HUES64 (cell line): ENCODE results near the gene TRPM3.
A peak's percentile ranks its signal among the peaks of the same experiment; 100 is the strongest.
"Not testable (repeated sequence)": the region's sequence is repeated elsewhere in the genome, so short reads cannot be mapped to it uniquely, and the experiment has no call there.

Experiments
- H3K27ac ChIP-seq: 2 replicates; pipeline ENCODE4 v1.7.0; 2013; ENCODE audit warnings: low read depth, low read length, inconsistent platforms
- H3K27me3 ChIP-seq: 2 replicates; pipeline ENCODE4 v1.6.1; 2013; ENCODE audit warnings: mild to moderate bottlenecking, low read length; ENCODE audit not compliant: insufficient read depth
- H3K36me3 ChIP-seq: 2 replicates; pipeline ENCODE4 v1.6.1; 2013; ENCODE audit warnings: mild to moderate bottlenecking, low read length; ENCODE audit not compliant: insufficient read depth
- H3K4me1 ChIP-seq: 2 replicates; pipeline ENCODE4 v1.6.1; 2013; ENCODE audit warnings: mild to moderate bottlenecking, low read length, moderate library complexity; ENCODE audit not compliant: insufficient read depth
- H3K4me3 ChIP-seq: 2 replicates; pipeline ENCODE4 v1.5.1; 2013; ENCODE audit warnings: mild to moderate bottlenecking, low read length, moderate library complexity
- H3K9ac ChIP-seq: 2 replicates; pipeline ENCODE4 v1.6.1; 2013; ENCODE audit warnings: mild to moderate bottlenecking, low read depth, low read length
- H3K9me3 ChIP-seq: 2 replicates; pipeline ENCODE4 v1.6.1; 2013; ENCODE audit warnings: low read depth, low read length; ENCODE audit not compliant: insufficient read depth
- WGBS: fragments of 150-250, 120-280 bp; methylation state at CpG from one replicate; pipeline ENCODE4 v1.1.7; 2013; ENCODE audit warnings: missing lambda C conversion rate; 5-methylcytosine and 5-hydroxymethylcytosine counted together

TRPM3 gene

GRCh38 chr9:70673844-70674243 lies 447.6 kb downstream of the TRPM3 start:
- Histone ChIP-seq H3K9ac (no peak overlapping the region), H3K27me3 (no peaks in the 10 kb centered on the region), H3K4me3 (no peak overlapping the region), H3K27ac (no peak overlapping the region), H3K36me3 (no peaks in the 10 kb centered on the region), H3K4me1 (no peaks in the 10 kb centered on the region), H3K9me3 (no peaks in the 10 kb centered on the region)
- no CpG with 5 or more reads among the region's 1 CpG for WGBS

GRCh38 chr9:70672161-70672649 lies 449.2 kb downstream of the TRPM3 start:
- H3K36me3 ChIP-seq, result no peaks in the 10 kb centered on the region
- H3K9me3 ChIP-seq, result no peaks in the 10 kb centered on the region
- H3K27me3 ChIP-seq, result no peaks in the 10 kb centered on the region
- H3K4me1 ChIP-seq, result no peaks in the 10 kb centered on the region
- no peak overlapping the region for H3K4me3 ChIP-seq
- H3K9ac ChIP-seq, result no peak overlapping the region
- H3K27ac ChIP-seq, result no peak overlapping the region
- WGBS, result 92% methylated on average over 1 of the region's 1 CpG

- H3K4me1 ChIP-seq, result no peaks in the 10 kb centered on the region
- no peak overlapping the region for H3K9ac ChIP-seq
- H3K9me3 ChIP-seq, result no peaks in the 10 kb centered on the region
- no peak overlapping the region for H3K27ac ChIP-seq
- 95% methylated on average over 3 of the region's 3 CpGs for whole genome bisulfite sequencing
- no peaks in the 10 kb centered on the region for H3K27me3 ChIP-seq
- H3K4me3 ChIP-seq, result no peak overlapping the region
- no peaks in the 10 kb centered on the region for H3K36me3 ChIP-seq
Observed at GRCh38 chr9:70668751-70669150, 452.7 kb downstream of the TRPM3 start.

- Histone ChIP-seq H3K4me3 (no peak overlapping the region), H3K4me1 (no peaks in the 10 kb centered on the region), H3K27me3 (no peaks in the 10 kb centered on the region), H3K36me3 (no peaks in the 10 kb centered on the region), H3K9me3 (peaks cover 22% of the 10 kb centered on the region; the same call in 1 of the 2 replicates), H3K27ac (no peak overlapping the region), H3K9ac (no peak overlapping the region)
Observed at GRCh38 chr9:70658765-70659164, 462.7 kb downstream of the TRPM3 start.

GRCh38 chr9:70656281-70656680 lies 465.1 kb downstream of the TRPM3 start:
- H3K4me1 ChIP-seq, result no peaks in the 10 kb centered on the region
- H3K27me3 ChIP-seq, result no peaks in the 10 kb centered on the region
- H3K9me3 ChIP-seq, result peaks cover 22% of the 10 kb centered on the region; the same call in 1 of the 2 replicates
- WGBS, result no CpG with 5 or more reads among the region's 1 CpG
- H3K4me3 ChIP-seq, result no peak overlapping the region
- no peak overlapping the region for H3K27ac ChIP-seq
- H3K9ac ChIP-seq, result no peak overlapping the region
- H3K36me3 ChIP-seq, result no peaks in the 10 kb centered on the region

GRCh38 chr9:70654144-70654543 lies 467.3 kb downstream of the TRPM3 start:
- no peaks in the 10 kb centered on the region for H3K36me3 ChIP-seq
- no peak overlapping the region for H3K27ac ChIP-seq
- no peak overlapping the region for H3K4me3 ChIP-seq
- no peaks in the 10 kb centered on the region for H3K4me1 ChIP-seq
- H3K27me3 ChIP-seq, result no peaks in the 10 kb centered on the region
- WGBS, result 95% methylated on average over 1 of the region's 1 CpG
- peaks cover 22% of the 10 kb centered on the region; the same call in 1 of the 2 replicates for H3K9me3 ChIP-seq
- H3K9ac ChIP-seq, result no peak overlapping the region

GRCh38 chr9:70644627-70645026 lies 476.8 kb downstream of the TRPM3 start:
- H3K4me1 ChIP-seq, result peaks cover 11% of the 10 kb centered on the region
- H3K9me3 ChIP-seq, result not testable (repeated sequence)

GRCh38 chr9:70642341-70642740 lies 479.1 kb downstream of the TRPM3 start:
- Histone ChIP-seq H3K9ac (no peak overlapping the region), H3K4me1 (peaks cover 11% of the 10 kb centered on the region), H3K4me3 (no peak overlapping the region), H3K27ac (no peak overlapping the region), H3K9me3 (no peaks in the 10 kb centered on the region), H3K36me3 (no peaks in the 10 kb centered on the region), H3K27me3 (no peaks in the 10 kb centered on the region)
- 95% methylated on average over 8 of the region's 8 CpGs for WGBS

More at GRCh38 chr9:70644627-70645026, 476.8 kb downstream of the TRPM3 start:
- not testable (repeated sequence) for H3K4me3 ChIP-seq, H3K36me3 ChIP-seq, H3K9ac ChIP-seq, H3K27me3 ChIP-seq, H3K27ac ChIP-seq

GRCh38 chr9:70641631-70642030 lies 479.8 kb downstream of the TRPM3 start:
- H3K27me3 ChIP-seq, result no peaks in the 10 kb centered on the region
- WGBS, result 24% methylated on average over 1 of the region's 1 CpG

GRCh38 chr9:70641031-70641430 lies 480.4 kb downstream of the TRPM3 start:
- peaks cover 11% of the 10 kb centered on the region for H3K4me1 ChIP-seq
- no peak overlapping the region for H3K27ac ChIP-seq
- no peak overlapping the region for H3K9ac ChIP-seq
- H3K36me3 ChIP-seq, result no peaks in the 10 kb centered on the region
- H3K4me3 ChIP-seq, result no peak overlapping the region
- no peaks in the 10 kb centered on the region for H3K27me3 ChIP-seq
- 70% methylated on average over 4 of the region's 4 CpGs for WGBS
- H3K9me3 ChIP-seq, result no peaks in the 10 kb centered on the region

More at GRCh38 chr9:70641631-70642030, 479.8 kb downstream of the TRPM3 start:
- no peaks in the 10 kb centered on the region for H3K9me3 ChIP-seq
- no peak overlapping the region for H3K27ac ChIP-seq
- H3K4me3 ChIP-seq, result no peak overlapping the region
- no peaks in the 10 kb centered on the region for H3K36me3 ChIP-seq
- peaks cover 11% of the 10 kb centered on the region for H3K4me1 ChIP-seq
- H3K9ac ChIP-seq, result no peak overlapping the region

GRCh38 chr9:70639853-70640814 lies 481.3 kb downstream of the TRPM3 start:
- peaks cover 11% of the 10 kb centered on the region for H3K4me1 ChIP-seq
- no peaks in the 10 kb centered on the region for H3K27me3 ChIP-seq
- WGBS, result 61% methylated on average over 14 of the region's 15 CpGs
- H3K4me3 ChIP-seq, result peak overlapping the region; percentile 29
- H3K36me3 ChIP-seq, result no peaks in the 10 kb centered on the region
- H3K9ac ChIP-seq, result no peak overlapping the region
- no peaks in the 10 kb centered on the region for H3K9me3 ChIP-seq
- no peak overlapping the region for H3K27ac ChIP-seq
